Coronary artery (tissue), 2 donors: ENCODE measurements around the gene ATP5IF1.
A peak's percentile ranks its signal among the peaks of the same experiment; 100 is the strongest.

Experiments
- DNase-seq: peaks from one replicate; pipeline ENCODE4 v3.0.0-alpha.2; 2017; ENCODE audit warnings: low spot score
- H3K27ac ChIP-seq, 2 donors: fragments of 200-600 bp; sonication (generic); one replicate each; pipeline ENCODE4 v1.5.1; 2016 to 2019
- H3K4me3 ChIP-seq: fragments of 200-600 bp; sonication (generic); 2 replicates; pipeline ENCODE4 v1.5.1; 2016; ENCODE audit warnings: mild to moderate bottlenecking, moderate library complexity
- TF ChIP-seq, protein P1 (sequence below): fragments of 200-600 bp; sonication (generic); IDR thresholded peaks from one replicate; pipeline ENCODE4 v1.5.1; 2019; ENCODE audit warnings: antibody characterized with exemption

ATP5IF1 gene

DNA sequence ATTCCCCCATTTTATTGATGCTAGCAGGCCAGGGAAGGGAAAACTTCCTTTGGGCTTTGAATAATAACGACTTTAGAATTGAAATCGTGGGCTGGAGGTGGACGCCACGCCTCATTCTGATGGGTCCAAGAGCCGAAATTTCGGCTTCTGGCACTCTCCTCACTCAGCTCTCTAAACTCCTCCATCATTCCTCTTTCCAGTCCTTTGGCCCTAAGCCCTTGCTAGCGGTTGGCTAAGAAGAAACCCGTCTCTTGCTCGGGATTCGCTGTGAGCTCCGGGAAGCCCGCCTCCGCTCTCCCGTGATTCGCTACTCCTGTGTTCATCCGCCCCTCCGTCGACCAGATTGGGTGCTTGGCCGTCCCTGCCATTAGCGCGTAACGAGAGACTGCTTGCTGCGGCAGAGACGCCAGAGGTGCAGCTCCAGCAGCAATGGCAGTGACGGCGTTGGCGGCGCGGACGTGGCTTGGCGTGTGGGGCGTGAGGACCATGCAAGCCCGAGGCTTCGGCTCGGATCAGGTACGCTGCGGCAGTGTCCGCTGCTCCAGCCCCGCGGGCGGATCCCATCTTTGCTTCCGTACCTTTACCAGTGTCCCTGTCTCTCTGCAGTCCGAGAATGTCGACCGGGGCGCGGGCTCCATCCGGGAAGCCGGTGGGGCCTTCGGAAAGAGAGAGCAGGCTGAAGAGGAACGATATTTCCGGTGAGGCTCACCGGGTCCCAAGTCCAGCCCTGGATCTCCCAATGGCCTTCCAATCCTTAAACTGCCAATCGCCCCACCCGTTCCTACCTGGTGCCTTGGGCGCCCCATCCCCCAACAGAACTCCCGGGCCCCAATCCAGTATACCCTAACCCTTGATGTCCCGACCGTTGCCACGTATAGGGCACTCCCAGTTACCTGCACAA, at the start of gene ATP5IF1:
ATP5IF1 (plus strand) TSS at position 370 of the 901 bp plus-strand sequence; CDS start at position 430, 60 bp downstream.
- Histone ChIP-seq H3K4me3 (peak within 1 kb of the TSS; percentile 95), H3K27ac (peak within 1 kb of the TSS; percentile 70 to 95)
- peak; percentile 99 for DNase-seq
- TF ChIP-seq, protein P1, sequence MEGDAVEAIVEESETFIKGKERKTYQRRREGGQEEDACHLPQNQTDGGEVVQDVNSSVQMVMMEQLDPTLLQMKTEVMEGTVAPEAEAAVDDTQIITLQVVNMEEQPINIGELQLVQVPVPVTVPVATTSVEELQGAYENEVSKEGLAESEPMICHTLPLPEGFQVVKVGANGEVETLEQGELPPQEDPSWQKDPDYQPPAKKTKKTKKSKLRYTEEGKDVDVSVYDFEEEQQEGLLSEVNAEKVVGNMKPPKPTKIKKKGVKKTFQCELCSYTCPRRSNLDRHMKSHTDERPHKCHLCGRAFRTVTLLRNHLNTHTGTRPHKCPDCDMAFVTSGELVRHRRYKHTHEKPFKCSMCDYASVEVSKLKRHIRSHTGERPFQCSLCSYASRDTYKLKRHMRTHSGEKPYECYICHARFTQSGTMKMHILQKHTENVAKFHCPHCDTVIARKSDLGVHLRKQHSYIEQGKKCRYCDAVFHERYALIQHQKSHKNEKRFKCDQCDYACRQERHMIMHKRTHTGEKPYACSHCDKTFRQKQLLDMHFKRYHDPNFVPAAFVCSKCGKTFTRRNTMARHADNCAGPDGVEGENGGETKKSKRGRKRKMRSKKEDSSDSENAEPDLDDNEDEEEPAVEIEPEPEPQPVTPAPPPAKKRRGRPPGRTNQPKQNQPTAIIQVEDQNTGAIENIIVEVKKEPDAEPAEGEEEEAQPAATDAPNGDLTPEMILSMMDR: no peak

DNA sequence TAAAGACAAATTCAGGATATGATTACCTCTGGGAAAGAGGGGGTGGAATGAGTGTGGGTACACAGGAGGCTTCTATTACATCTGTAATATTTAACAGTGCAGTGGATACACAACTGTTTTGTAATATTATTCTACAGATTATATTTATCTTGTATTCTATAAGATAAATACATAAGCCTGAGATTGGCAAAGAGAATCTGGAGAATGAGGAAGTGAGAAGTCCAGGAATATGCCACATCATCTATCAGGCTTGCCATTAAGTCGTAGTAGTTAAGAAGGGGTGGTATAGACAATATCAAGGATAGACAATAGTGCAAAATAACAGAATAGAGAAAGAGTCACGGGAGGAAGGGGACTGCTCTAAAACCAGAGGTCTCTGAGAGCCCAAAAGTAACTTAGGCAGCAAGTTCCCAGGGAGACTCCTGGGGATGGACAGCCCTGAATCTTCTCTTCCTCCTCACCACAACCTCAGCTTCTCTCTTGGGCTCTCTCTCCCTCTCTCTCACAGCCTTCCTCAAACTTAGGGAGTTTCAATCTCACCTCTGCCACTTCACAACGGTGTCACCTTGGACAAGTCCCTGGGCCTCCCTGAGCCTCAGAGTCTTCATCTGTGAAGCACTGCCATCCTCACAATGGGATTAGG, 45.5 kb upstream of the ATP5IF1 start:
- no peak for DNase-seq
- TF ChIP-seq, protein P1: no peak
- H3K4me3 ChIP-seq: no peak overlapping the region
- no peak overlapping the region for H3K27ac ChIP-seq

DNA sequence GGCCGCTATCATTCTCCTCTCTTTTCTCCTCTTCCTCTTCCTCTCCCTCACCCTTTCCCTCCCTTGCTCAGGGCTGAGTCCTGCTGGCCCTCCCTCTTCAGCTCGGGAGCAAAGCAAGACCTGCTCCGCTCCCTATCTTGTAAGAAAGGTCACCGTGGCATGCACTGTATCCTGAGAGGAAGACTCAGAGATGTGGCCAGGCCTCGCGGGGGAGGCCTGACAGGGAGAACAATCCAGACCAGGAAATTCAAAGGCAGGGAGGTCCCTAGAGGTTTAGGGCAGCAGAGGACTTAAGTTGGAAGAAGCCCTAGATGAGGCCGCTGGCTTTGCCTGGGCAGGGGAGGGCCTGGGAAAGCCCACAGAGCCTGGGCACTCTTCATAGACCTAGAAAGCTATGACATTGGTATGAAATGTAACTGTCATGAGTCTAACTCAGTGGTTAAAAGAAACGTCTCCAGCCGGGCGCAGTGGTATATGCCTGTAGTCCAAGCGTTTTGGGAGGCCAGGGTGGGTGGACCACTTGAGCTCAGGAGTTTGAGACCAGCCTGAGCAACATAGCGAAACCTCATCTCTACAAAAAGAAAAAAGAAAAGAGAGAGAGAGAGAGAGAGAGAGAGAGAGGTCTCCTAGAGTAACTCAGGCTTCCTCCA, 44.8 kb upstream of the ATP5IF1 start:
- Histone ChIP-seq H3K4me3 (no peak overlapping the region), H3K27ac (no peak overlapping the region)
- TF ChIP-seq, protein P1: no peak
- DNase-seq: no peak

DNA sequence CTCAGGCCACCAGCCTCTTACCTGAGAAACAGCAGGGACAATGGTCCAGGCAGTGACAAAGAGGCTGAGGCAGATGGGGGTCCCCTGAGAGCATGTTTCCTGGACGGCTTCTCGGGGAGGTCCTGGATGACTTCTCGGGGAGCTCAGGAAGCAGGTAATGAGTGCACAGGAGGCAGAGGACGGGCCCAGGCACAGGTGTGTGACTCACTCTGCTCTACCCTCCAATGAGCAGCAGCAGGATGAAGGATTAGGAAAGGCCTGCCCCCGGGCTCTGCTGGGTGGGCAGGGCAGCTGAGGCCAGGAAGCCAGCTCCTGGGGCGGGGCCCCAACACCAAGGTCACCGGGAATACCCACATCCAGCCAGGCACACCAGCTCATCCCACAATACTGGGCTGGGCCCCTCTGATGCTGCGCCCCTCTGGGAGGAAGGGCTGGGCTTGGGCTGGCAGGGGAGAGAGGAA, 42.2 kb upstream of the ATP5IF1 start:
- DNase-seq: no peak
- no peak overlapping the region for H3K27ac ChIP-seq
- TF ChIP-seq, protein P1: no peak
- no peak overlapping the region for H3K4me3 ChIP-seq

DNA sequence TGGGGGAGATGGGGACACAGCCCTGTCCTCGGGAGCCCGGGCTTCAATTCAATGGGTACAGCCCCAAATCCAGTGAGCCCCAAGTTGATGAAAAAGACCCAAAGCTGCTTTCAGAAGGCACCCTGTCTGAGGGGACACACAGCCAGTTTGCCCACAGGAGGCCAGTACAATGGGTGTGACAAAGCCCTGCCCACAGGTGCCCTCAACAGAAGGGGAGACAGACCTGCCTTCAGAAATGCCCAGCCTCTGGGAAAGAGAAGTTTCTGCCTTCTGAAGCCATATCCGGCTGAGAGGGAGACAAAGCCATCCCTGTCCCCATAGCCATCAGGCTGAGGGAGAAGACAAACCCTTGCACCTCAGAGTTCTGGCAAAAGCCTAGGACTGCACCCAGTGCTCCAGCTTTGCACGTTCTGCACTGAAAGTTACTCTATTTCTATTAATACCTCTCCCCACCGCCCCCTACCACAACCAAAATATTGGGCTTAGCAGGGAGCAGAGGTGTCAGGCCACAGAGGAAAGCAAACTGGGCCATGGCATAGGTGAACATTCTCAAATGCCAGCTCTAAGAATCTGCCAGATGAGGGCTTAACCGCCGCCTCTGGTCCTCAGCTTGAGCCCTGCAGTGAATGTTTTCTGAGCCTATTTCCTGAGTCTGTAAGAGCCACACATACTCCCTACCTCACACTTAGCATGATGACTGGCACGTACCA, 41.4 kb upstream of the ATP5IF1 start:
- TF ChIP-seq, protein P1: no peak
- H3K27ac ChIP-seq: no peak overlapping the region
- no peak overlapping the region for H3K4me3 ChIP-seq
- DNase-seq: no peak

DNA sequence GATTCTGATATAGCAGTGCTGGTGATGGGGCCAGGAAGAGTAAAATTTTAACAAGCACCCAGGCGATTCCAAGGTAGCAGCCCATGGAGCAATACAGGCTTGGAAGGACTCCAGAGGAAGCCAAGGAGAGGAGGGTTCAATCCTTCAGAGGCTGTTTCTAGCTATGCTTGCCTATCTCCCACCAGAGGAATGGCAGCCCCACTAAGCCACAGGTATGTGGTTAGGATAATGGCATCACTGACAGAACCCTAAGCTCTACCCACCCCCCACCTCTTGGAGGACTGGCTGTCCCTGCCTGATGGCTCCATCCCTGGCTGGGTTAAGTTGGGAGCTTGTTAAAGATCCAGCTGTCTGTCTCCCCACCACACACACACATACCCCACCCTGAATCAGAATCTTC, 40.1 kb upstream of the ATP5IF1 start:
- H3K27ac ChIP-seq: no peak overlapping the region
- DNase-seq: no peak
- TF ChIP-seq, protein P1: no peak

More for the DNA sequence above, 40.1 kb upstream of the ATP5IF1 start:
- H3K4me3 ChIP-seq: no peak overlapping the region
